Vagina (tissue), 2 donors: Measurements from ENCODE around the gene RBM44.

Source experiments
- CTCF ChIP-seq, 3 experiments: fragments of 450-650 bp in 2 of 3; fragments of 200-600 bp in 1 of 3; sonication (generic) in 1 of 3; IDR thresholded peaks; one replicate each; pipeline ENCODE4 v1.5.1; 2017 to 2019; ENCODE audit warnings: antibody characterized with exemption in 3 of 3, mild to moderate bottlenecking in 2 of 3, moderate library complexity in 2 of 3
- POLR2A ChIP-seq, 2 donors: fragments of 450-650 bp; IDR thresholded peaks; one replicate each; pipeline ENCODE4 v1.6.1; 2017; ENCODE audit warnings: antibody characterized with exemption in 2 of 2, mild to moderate bottlenecking in 2 of 2, moderate library complexity in 2 of 2

GRCh38 chr2:237874585-237875161 lies 76.1 kb downstream of the RBM44 start:
- no peak for TF ChIP-seq POLR2A (IDR thresholded peaks at IDR 0.05)
- TF ChIP-seq CTCF (IDR thresholded peaks at IDR 0.05): no peak
